ENCODE data around the gene TDRD1.
"Not testable (repeated sequence)": the region's sequence is repeated elsewhere in the genome, so short reads cannot be mapped to it uniquely, and the experiment has no call there.

Gene TDRD1, protein sequence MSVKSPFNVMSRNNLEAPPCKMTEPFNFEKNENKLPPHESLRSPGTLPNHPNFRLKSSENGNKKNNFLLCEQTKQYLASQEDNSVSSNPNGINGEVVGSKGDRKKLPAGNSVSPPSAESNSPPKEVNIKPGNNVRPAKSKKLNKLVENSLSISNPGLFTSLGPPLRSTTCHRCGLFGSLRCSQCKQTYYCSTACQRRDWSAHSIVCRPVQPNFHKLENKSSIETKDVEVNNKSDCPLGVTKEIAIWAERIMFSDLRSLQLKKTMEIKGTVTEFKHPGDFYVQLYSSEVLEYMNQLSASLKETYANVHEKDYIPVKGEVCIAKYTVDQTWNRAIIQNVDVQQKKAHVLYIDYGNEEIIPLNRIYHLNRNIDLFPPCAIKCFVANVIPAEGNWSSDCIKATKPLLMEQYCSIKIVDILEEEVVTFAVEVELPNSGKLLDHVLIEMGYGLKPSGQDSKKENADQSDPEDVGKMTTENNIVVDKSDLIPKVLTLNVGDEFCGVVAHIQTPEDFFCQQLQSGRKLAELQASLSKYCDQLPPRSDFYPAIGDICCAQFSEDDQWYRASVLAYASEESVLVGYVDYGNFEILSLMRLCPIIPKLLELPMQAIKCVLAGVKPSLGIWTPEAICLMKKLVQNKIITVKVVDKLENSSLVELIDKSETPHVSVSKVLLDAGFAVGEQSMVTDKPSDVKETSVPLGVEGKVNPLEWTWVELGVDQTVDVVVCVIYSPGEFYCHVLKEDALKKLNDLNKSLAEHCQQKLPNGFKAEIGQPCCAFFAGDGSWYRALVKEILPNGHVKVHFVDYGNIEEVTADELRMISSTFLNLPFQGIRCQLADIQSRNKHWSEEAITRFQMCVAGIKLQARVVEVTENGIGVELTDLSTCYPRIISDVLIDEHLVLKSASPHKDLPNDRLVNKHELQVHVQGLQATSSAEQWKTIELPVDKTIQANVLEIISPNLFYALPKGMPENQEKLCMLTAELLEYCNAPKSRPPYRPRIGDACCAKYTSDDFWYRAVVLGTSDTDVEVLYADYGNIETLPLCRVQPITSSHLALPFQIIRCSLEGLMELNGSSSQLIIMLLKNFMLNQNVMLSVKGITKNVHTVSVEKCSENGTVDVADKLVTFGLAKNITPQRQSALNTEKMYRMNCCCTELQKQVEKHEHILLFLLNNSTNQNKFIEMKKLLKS

DNA sequence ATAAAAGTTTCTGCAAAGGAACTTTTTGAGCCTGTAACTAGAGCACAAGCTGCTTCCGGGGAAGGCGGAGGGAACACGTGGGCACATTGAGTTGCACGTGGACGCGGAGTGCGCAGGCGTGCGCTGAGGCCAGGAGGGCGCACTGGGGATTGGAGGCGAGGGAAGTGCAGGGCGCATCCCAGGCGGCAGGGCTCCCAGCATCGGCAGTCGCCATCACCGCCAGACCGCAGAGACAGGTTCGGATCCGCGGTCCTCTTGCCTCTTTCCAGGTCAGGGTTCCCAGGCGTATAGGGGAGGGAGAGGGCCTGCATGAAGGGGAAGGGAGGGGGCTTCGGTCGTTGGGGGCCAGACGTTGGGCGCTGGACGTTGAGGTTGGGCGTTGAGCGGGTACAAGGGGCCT lies at the start of gene TDRD1:
TSS of gene TDRD1 (plus strand) at position 206 of the 400 bp plus-strand sequence. CDS start 8,479 bp downstream, outside the sequence.
- DNase-seq: no peak

DNA sequence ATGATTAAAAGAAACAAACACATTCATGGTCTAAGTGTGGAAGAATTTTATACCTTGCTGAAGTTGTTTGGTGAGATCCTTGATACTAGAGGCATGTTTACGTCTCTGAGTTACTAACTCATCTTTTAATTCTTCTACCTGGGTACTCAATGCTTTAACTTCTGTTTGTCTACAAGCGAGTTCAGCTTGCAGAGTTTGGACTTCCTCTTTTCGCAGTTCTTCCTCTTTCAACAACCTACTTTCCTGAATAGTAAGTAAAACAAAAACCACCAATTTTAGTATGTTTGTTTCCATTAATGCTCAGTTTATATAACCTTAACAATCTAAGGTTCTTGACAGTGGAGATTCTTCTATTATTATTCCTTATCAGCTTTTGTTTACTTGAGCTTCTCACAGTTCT lies 48.1 kb upstream of the TDRD1 start:
- DNase-seq: no peak

DNA sequence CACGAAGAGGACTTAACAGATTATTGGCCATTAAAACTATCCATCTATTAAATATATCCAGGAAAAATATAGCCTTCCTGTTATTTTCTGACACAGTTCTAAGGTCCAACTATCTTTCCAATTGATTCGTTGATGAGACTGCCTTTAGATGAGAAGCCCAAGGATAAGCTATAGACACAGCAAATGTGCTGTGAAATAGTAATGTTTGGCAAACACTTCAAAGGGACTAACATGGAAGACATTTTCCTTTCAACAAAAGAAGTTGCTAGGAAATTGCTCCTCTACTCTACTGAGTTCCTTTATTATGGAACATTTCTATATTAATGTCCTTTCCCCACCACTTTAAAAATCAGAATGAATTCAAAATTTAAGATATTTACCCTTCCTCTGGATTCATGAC lies 43.7 kb upstream of the TDRD1 start:
- no peak for DNase-seq

DNA sequence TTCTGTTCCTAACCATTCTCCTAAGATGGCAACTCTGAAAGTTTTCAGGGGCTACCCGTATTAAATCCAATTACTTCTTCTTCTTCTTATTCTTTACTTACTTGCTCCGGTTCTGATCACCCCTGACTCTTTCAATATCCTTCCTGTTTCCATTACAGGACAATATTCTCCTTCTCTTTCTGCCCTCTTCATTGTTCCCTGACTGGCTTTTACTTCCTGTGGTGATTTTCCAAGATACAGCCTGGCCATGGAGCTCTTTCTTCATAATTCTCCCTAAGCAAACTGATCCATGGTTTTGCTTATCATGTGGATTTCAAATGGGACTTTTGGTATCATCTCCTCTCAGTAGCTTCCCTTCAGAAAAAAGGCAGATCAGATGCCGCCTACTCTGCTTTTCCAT lies 40.6 kb upstream of the TDRD1 start:
- no peak for DNase-seq

DNA sequence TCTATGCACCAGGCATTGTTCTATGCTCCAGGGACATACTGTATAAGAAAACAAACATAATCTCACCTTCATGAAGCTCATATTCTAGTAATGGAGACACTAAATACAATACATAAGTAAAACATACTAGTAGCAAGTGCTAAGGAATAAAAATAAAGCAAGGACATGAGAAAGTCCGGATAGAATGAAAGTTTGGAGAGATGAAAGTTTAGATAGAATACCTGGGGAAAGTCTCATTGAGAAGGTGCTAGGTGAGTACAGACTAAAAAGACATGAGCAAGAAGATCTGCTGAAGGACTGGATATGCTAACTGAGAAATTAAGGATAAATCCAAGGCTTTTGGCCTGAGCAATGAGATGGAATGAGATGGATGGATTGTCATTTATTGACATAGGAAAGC lies 39.1 kb upstream of the TDRD1 start:
- no peak for DNase-seq

DNA sequence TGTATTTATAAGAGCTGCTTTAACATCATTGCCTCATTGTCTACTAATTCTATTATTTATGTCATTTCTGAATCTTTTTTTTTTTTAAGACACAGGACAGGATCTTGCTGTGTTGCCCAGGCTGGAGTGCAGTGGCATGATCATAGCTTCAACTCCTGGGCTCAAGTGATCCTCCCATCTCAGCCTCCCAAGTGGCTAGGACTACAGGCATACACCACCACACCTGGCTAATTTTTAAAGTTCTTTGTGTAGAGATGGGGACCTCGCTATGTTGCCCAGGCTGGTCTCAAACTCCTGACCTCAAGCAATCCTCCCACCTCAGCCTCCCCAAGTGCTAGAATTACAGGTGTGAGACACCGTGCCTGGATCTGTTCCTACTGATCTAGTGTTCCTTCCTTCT lies 38.3 kb upstream of the TDRD1 start:
- DNase-seq: not testable (repeated sequence)

DNA sequence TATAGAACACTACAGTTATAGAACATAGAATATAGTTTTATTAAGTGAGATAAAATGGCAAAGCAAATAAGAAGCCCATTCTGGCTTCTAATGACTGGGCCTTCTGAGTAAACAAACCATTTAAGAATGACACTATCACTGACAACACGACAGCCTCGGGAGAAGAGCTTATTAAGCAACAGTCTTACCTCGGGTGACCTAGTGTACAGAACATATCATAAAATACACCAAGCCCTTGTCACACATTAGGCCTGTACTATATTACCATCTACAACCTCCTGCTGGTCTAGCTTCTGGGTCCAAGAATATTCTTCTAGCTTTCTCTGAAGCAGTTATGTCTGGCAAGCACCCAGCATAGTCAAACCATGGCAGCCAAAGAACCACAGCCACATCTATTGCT lies 37.1 kb upstream of the TDRD1 start:
- DNase-seq: no peak

DNA sequence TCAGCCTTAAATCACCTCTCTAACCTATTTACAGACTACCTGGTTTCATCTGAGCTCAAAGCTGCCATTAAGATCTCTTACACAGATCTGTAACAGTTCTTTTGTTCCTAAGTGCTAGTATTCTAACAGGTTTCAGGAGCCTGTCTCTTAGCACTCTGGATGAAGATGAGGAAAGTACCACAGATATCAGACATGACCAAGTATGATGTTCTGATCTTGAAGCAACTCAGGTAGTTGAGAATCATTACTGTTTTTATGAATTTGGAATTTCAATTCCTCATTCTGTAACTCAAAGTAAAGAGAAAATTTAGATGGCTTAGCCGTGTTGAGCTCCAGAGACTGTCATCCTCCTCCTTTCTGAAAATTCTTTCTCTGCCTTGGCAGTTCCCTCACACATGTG lies 36.0 kb upstream of the TDRD1 start:
- no peak for DNase-seq

DNA sequence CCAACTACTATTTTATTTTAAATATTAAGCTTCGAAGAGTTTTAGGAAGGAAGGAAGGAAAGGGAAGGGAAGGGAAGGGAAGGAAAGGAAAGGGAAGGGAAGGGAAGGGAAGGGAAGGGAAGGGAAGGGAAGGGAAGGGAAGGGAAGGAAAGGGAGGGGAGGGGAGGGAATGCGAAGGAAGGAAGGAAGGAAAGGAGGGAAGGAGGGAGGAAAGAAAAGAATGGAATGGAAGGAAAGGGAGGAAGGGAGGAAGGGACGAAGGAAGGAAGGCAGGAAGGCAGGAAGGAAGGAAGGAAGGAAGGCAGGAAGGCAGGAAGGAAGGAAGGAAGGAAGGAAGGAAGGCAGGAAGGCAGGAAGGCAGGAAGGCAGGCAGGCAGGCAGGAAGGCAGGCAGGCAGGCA lies 29.7 kb upstream of the TDRD1 start:
- not testable (repeated sequence) for DNase-seq

DNA sequence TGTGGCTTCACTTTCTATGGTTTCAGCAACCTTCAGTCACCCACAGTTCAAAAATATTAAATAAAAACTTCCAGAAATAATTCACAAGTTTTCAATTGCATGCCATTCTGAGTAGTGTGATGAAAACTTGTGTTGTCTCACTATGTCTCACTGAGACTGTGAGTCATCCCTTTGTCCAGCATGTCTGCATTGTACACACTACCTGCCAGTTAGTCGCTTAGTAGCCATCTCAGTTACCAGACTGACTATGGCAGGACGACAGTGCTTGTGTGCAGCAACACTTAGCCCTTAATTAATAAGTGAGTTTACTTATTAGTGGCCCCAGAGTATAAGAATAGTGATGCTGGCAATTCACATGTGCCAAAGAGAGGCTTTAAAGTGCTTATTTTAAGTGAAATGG lies 27.7 kb upstream of the TDRD1 start:
- DNase-seq: no peak

DNA sequence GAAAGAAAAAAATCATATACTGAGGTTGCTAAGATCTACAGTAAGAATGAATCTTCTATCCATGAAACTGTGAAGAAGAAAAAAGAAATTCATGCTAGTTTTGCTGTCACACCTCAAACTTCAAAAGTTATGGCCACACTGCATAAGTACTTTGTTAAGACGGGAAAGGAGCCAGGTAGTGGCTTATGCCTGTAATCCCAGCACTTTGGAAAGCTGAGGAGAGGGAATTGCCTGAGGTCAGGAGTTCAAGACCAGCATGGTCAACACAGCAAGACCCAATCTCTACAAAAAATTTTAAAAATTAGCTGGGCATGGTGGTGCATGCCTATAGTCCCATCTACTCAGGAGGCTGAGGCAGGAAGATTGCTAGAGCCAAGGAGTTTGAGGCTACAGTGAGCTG lies 27.3 kb upstream of the TDRD1 start:
- no peak for DNase-seq

DNA sequence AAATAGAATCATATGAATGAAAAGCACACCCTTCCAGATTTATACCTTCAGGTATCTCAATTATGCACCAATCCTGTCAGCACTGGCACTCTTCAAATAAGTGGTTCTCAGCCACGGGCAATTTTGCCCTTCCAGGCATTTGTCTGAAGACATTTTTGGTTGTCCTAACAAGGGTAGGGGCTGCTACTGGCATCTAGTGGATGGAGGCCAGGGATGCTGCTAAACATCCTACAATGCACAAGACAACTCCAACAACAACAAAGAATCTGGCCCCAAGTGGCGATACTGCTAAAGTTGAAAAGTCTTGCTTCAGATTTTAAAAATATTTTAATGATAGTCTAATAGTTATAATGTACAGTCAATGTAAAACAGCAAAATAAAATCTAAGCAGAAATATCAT lies 21.2 kb upstream of the TDRD1 start:
- no peak for DNase-seq

DNA sequence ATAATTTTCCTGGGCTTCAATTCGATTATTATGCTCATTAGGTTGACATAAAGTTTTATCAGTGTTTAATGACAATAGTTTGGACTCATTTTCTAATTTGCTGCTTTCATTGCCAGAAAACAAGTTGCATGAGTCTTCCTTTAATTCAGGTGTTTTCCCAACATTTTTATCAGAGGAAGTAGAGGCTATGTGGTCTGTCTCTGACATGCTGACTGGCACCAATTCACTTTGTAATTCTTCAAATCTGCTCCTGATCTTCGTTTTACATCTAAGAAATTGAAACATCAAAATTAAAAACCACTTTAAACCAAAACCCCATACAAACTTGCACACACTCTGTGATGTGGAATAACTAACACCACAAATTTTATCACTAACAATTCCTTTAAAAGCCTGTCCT lies 16.1 kb upstream of the TDRD1 start:
- no peak for DNase-seq

DNA sequence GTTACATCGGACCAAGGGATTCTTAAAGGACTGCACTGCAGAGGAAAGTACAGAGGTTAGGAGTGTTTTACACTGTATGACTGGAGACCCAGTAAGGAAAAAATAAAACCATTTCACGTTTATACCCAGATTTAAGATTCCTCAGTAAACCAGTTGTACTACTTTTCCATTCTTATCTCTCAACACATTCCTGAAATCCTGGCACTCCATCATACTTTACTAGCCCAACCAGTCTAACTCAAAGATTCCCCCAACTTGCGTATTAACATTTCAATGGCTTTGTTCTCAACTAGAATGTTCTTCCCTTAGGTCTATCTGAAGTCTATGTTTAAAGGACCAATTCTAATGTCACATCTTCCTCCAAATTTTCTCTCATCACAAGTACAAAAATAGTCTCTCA lies 13.1 kb upstream of the TDRD1 start:
- no peak for DNase-seq

DNA sequence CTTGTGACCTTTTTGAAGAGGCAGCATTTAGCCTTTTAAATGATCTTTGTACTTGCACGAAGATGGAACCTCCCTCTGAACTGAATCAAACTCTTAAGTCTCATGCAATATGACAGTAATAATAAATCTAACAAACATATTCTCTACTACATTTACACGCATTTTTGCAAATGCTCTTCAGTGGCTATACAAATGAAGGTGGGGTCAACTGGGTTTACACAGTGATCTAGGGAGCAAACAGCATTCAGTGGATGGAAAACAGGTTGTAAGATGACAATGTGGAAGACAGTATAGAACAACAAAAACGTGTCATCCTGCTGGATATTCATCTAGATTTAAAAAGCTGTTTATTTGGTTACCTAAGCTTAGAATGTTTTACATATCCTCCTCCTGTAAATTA lies 12.7 kb upstream of the TDRD1 start:
- no peak for DNase-seq

DNA sequence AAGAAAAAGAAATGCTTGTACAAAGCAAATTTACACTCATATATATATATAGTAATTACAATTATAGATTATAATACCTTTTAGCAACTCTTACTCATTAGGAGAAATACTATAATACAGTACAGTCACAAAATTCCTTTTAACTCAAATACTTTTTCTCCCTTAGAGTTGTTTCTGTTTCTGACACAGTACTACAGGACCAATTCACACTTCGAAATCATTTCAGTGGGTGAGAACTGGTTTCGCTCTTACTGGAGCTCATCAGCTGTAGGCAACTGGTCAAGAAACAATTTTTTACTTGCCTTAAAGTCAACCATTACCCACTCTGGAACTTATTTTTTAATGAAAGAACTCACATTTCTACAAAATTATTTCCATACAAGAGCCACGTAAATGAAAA lies 11.2 kb upstream of the TDRD1 start:
- DNase-seq: no peak

DNA sequence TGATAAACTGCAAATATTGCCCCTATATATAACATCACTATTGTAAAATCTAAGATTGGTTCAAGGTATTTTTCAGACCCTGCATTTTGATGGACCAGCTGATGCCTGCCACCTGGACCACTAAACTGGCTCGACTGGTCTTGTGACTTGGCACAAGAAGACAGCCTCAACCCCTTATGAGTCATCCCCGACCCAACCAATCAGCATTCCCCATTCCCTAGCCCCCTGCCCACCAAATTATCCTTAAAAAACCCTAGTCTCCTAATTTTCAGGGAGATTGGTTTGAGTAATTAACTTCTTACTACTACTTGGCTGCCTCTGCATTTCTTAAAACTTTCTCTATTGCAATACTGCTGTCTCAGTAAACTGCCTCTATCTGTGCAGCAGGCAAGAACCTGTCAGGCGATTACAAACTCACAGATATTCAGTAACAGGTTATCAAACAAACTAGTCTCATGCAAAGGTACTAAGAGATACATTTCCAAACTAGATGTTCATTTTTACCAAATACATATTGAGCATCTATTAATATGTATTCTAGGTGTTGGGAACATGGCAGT lies 10.6 kb upstream of the TDRD1 start:
- DNase-seq: no peak

DNA sequence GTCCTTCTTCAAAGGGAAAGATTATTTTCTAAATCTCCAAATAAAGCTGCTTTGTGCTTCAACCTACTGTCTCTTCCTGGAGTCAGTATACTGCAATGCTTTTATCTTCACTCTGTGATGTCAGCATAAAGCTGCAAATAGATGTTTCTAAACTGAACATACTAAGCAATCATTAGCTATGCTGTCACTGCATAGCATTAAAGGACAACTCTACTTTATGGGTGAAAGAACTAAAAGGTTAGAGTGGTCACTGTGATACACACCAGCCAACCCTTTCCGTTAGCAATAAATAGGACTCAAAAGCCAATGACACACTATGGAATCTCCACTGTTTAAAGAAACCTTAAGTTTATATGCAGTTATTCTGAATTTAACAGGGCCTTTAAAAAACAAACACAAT lies 6.9 kb upstream of the TDRD1 start:
- no peak for DNase-seq

DNA sequence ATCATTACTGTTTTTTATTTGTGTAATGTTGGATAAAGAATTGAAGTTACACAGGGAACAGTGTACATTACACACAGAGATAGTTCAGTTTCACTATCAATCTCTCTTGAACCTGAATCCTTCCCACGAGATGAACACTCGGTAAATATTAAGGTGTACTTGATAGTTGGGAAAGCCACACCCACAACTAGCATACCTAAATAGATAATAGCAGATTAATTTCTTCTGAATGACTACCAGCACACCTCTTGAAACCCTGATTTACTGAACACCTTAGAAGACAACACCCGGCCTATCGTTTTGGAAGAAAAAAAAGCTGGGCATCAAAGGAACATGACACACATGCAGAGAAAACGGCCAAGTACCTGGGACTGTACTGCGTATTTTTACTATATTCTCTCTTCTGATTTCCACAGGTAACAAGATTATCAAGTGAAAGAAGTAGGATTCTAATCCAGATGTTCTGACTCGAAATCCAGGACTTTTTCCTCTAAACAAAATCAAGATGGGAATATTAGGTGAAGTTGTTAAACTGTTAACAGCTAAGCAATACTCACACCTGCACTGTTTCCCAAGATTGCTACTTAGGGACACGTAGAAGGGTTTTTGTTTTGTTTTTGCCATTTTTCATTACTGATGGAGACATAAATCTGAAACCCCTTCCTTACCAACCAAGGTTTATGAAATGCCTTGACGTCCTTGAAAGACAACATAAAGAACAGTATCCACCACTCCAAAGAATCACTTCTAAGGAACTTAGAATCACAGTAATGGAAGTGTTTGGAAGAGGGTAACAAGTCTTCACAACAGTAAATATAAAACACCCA lies 6.2 kb upstream of the TDRD1 start:
- DNase-seq: no peak

DNA sequence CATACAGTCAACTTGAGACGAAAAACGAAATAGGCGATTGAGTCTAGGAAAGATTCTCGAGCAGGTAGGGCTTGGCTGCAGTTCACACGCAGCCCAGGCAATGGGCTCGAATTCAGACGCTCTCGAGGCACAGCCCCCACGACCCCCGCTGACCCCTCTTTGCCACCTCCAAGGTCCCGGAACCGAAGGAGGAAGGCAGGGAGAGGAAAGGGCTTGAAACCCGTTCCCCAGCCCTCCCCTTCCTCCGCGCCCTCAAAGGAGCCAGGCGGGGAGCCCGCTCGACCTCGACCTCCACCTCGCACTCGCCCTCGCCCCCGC lies 5.6 kb upstream of the TDRD1 start:
- DNase-seq: no peak

DNA sequence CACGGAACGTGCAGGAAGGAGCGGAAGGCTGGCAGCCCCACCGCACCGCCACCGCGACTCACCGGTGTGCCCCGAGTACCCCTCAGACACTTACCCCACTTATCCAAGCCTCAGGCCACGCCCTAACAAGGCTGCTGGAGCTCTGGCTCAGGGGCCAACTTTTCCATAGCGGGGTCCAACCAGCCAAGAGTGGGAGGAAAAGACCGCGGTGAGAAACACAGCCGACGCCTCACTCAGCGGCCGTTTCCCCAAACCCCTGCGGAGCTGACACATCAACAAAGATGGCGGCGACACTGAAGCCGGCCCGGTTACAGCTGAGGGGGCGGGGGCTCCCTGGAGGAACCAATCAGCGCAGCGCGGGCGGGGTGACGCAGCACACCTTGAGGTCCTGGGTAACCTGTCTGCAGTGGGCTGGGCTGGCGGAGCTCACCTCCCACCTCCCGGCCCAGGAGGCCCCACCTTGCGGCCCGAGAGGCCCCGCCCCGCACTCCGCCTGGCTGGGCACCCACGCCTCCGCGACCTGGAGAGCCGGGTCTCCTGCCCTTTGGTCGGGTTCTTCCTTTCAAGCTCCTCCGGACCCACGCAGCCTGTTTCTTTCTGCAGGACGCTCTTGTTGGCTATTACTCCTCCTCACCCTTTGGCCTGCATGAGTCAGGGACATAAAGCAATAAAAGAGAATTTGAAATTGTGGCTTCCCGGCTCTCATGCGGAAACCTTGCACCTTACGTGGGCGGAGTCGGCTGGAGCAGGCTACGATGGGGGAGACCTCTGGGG lies 5.0 kb upstream of the TDRD1 start, which contains the start of gene CCDC186:
TSS of gene CCDC186 (minus strand) at position 283 of the 774 bp plus-strand sequence. CDS start 10,935 bp downstream, outside the sequence.
- peak; percentile 94 to 95 for DNase-seq

Measured in SHP77 (cell line).